Astrocyte of the spinal cord (primary cell): ENCODE data around the gene GGCX.
"Not testable (repeated sequence)": the region's sequence is repeated elsewhere in the genome, so short reads cannot be mapped to it uniquely, and the experiment has no call there.

ENCODE experiments used
- DNase-seq: peaks from one replicate; pipeline ENCODE4 v3.0.0; 2011; ENCODE audit warnings: low read depth, low spot score
- H3K4me3 ChIP-seq: 2 replicates; pipeline ENCODE4 v1.5.1; 2011; ENCODE audit warnings: low read depth, mild to moderate bottlenecking, low read length, moderate library complexity
- CTCF ChIP-seq: IDR thresholded peaks from 2 replicates; pipeline ENCODE4 v1.5.1; 2012; ENCODE audit warnings: low read depth, mild to moderate bottlenecking, low read length, inconsistent platforms
- in situ Hi-C: cut with HindIII; loops from 2 replicates; pipeline ENCODE4 v1.10.0; 2017; ENCODE audit warnings: low sequenced_read_pairs

GGCX gene

GRCh38 chr2:85547859-85548607, 13.3 kb downstream of the GGCX start:
- in situ Hi-C loops, result loop anchor here (25.0 kb wide), 1 partner anchor 136 kb away; the partner anchor contains the start of genes CAPG and SH2D6
- no peak for DNase-seq
- no peak for TF ChIP-seq CTCF
- H3K4me3 ChIP-seq, result no peak overlapping the region

- in situ Hi-C loops, result loop anchor here (25.0 kb wide), 1 partner anchor 135 kb away; the partner anchor contains the start of genes CAPG and SH2D6
- no peak overlapping the region for H3K4me3 ChIP-seq
- no peak for DNase-seq
- TF ChIP-seq CTCF, result no peak
Observed at GRCh38 chr2:85547089-85547858, 14.0 kb downstream of the GGCX start.

- no peak for TF ChIP-seq CTCF
- DNase-seq, result no peak
- in situ Hi-C loops, result loop anchor here (25.0 kb wide), 1 partner anchor 134 kb away; the partner anchor contains the start of genes CAPG and SH2D6
Observed at GRCh38 chr2:85545780-85546240, 15.5 kb downstream of the GGCX start.

GRCh38 chr2:85544915-85545779, 16.1 kb downstream of the GGCX start:
- DNase-seq, H3K4me3 ChIP-seq: not testable (repeated sequence)
- in situ Hi-C loops, result loop anchor here (25.0 kb wide), 1 partner anchor 133 kb away; the partner anchor contains the start of genes CAPG and SH2D6

More at GRCh38 chr2:85545780-85546240, 15.5 kb downstream of the GGCX start:
- no peak overlapping the region for H3K4me3 ChIP-seq

- in situ Hi-C loops, result loop anchor here (25.0 kb wide), 1 partner anchor 132 kb away; the partner anchor contains the start of genes CAPG and SH2D6
- not testable (repeated sequence) for H3K4me3 ChIP-seq, DNase-seq
Observed at GRCh38 chr2:85544254-85544691, 17.0 kb downstream of the GGCX start.

GRCh38 chr2:85542777-85543176, 18.5 kb downstream of the GGCX start:
- no peak for DNase-seq
- H3K4me3 ChIP-seq, result no peak overlapping the region
- no peak for TF ChIP-seq CTCF
- in situ Hi-C loops, result loop anchor here (25.0 kb wide), 1 partner anchor 130 kb away; the partner anchor contains the start of genes CAPG and SH2D6
